A673 (cell line): ENCODE results near the gene ABLIM3. TPM values are rescaled to one million over a fixed set of nuclear protein-coding genes. Genes with fewer than 3 reads are reported as not detected.

ENCODE experiments used
- BruUV-seq: library from RNA; stranded (reverse); fragments of 400-500 nt; replicated peaks from 2 replicates; lab custom pipeline; 2021; lab: Mats Ljungman, UMichigan
- CTCF ChIA-PET: fragments of 300-600 bp; sonication (Branson Sonifier 250); formaldehyde crosslinking; loops from one replicate; lab custom pipeline; 2022; ENCODE audit warnings: antibody characterized with exemption; lab: Charles Lee
- POLR2A ChIA-PET: fragments of 300-600 bp; sonication (Branson Sonifier 250); formaldehyde crosslinking; loops from one replicate; lab custom pipeline; 2022; ENCODE audit warnings: antibody characterized with exemption; ENCODE audit not compliant: low non-redundant PET; lab: Charles Lee
- DNase-seq: peaks from one replicate; pipeline ENCODE4 v3.0.0-alpha.2; 2015; ENCODE audit warnings: low spot score
- H3K27ac ChIP-seq: fragments of 200-600 bp; sonication (generic); 2 replicates; pipeline ENCODE4 v1.5.1; 2016; ENCODE audit warnings: mixed run types, low read depth, mild to moderate bottlenecking, mixed read lengths, antibody characterized with exemption, low read length; ENCODE audit not compliant: poor library complexity, severe bottlenecking
- H3K27me3 ChIP-seq: fragments of 200-600 bp; sonication (generic); replicated peaks from 2 replicates; pipeline ENCODE4 v1.6.1; 2017; ENCODE audit warnings: mixed run types, low read depth, mild to moderate bottlenecking, mixed read lengths, antibody characterized with exemption, low read length; ENCODE audit not compliant: insufficient read depth, poor library complexity
- H3K36me3 ChIP-seq: fragments of 200-600 bp; sonication (generic); 2 replicates; pipeline ENCODE4 v1.6.1; 2016; ENCODE audit warnings: mixed run types, mild to moderate bottlenecking, mixed read lengths, antibody characterized with exemption, low read length; ENCODE audit not compliant: insufficient read depth, poor library complexity, severe bottlenecking
- H3K4me1 ChIP-seq: fragments of 200-600 bp; sonication (generic); 2 replicates; pipeline ENCODE4 v1.6.1; 2017; ENCODE audit warnings: mixed run types, mild to moderate bottlenecking, mixed read lengths, antibody characterized with exemption, low read length; ENCODE audit not compliant: insufficient read depth, poor library complexity, severe bottlenecking
- H3K4me3 ChIP-seq: fragments of 200-600 bp; sonication (generic); 2 replicates; pipeline ENCODE4 v1.5.1; 2016; ENCODE audit warnings: low read depth, mixed run types, mild to moderate bottlenecking, mixed read lengths, low read length; ENCODE audit not compliant: poor library complexity, severe bottlenecking
- H3K9me3 ChIP-seq: fragments of 200-600 bp; sonication (generic); 2 replicates; pipeline ENCODE4 v1.6.1; 2016; ENCODE audit warnings: mixed run types, low read depth, mild to moderate bottlenecking, mixed read lengths, antibody characterized with exemption, low read length; ENCODE audit not compliant: poor library complexity, severe bottlenecking
- EZH2 ChIP-seq: fragments of 200-600 bp; sonication (generic); IDR thresholded peaks from 2 replicates; pipeline ENCODE4 v1.6.1; 2017; ENCODE audit warnings: borderline replicate concordance, low read depth, mild to moderate bottlenecking, mixed read lengths, antibody characterized with exemption, low read length; ENCODE audit not compliant: poor library complexity, severe bottlenecking
- intact Hi-C: fragments of 100-400 bp; cut with micrococcal nuclease; formaldehyde crosslinking; loops from one replicate; pipeline ENCODE4 v1.10.0; 2022; ENCODE audit not compliant: unreplicated experiment
- total RNA-seq: library from RNA; stranded (reverse); gene quantifications from 2 replicates; pipeline ENCODE4 v1.2.3, GENCODE V29; 2021
- TF ChIP-seq, protein P1 (sequence below): fragments of 300-800, 200-600 bp; sonication (generic); conservative IDR thresholded peaks from 2 replicates; pipeline ENCODE4 v1.5.1; 2017; ENCODE audit warnings: low read depth, mild to moderate bottlenecking, antibody characterized with exemption, low read length, moderate library complexity, mixed read lengths

Gene ABLIM3
- total RNA-seq, 1 experiment from 2014 or later, result not detected

DNA sequence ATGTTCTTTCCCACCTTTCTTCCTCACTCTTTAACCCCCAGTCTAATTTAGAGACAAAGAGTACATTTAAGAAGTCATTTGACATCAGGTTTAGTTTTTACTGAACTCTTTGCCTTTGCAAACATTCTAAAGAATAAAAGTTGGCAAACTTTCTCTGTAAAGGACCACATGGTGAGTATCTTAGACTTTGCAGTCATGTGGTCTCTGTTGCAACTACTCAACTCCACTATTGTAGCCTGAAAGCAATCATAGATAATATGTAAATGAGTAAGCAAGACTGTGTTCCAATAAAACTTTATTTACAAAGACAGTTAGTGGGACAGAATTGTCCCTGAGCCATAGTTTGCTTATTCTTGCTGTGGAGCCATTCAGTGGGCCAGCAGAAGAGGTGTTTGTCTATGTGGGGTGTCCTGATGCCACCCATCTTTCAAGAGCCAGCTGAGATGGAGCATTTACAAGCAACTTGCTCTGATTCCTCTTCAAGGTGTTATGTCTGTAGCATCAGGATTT is 25.4 kb downstream of the ABLIM3 start:
- ChIA-PET POLR2A (no interaction called here), CTCF (no interaction called here)
- Histone ChIP-seq H3K9me3 (no peaks in the 10 kb centered on the region), H3K4me1 (no peaks in the 10 kb centered on the region), H3K27ac (no peak overlapping the region), H3K4me3 (no peak overlapping the region), H3K27me3 (peaks cover 42% of the 10 kb centered on the region), H3K36me3 (no peaks in the 10 kb centered on the region)
- TF ChIP-seq, protein P1, sequence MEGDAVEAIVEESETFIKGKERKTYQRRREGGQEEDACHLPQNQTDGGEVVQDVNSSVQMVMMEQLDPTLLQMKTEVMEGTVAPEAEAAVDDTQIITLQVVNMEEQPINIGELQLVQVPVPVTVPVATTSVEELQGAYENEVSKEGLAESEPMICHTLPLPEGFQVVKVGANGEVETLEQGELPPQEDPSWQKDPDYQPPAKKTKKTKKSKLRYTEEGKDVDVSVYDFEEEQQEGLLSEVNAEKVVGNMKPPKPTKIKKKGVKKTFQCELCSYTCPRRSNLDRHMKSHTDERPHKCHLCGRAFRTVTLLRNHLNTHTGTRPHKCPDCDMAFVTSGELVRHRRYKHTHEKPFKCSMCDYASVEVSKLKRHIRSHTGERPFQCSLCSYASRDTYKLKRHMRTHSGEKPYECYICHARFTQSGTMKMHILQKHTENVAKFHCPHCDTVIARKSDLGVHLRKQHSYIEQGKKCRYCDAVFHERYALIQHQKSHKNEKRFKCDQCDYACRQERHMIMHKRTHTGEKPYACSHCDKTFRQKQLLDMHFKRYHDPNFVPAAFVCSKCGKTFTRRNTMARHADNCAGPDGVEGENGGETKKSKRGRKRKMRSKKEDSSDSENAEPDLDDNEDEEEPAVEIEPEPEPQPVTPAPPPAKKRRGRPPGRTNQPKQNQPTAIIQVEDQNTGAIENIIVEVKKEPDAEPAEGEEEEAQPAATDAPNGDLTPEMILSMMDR, result no peak
- TF ChIP-seq EZH2, result no peak
- no TSS peak for BruUV-seq
- DNase-seq, result no peak
- intact Hi-C loops, result no loop called here

DNA sequence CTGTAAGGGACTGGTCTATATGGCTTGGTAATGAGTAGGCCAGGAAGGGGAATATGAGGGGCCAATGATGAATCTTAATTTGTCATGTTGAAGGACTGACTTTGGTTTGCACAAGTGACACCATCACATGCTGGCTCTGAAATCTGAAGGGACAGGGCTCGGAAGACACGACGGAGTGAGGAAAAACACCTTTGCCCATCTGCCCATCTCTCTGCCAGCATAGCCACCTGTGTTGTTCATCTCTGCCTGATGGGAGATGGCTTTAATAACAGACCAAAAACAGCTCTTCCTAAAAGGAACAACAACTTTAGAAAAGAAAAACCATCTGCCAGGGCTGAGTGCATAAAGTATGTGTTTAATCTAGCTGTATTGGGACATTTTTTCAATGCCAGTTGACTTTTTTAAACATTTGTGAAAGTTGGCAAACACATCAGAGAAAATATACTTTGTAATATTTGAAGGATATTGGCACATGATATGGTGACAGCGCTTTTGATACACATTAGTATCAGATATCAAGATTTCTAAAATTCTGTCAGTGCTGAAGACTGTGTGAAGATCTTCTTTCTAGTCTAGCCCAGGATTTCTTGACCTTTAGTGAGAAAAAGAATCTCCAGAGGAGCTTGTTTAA is 27.1 kb downstream of the ABLIM3 start:
- no peak for DNase-seq
- TF ChIP-seq EZH2, result no peak
- TF ChIP-seq, protein P1, result no peak
- intact Hi-C loops, result no loop called here
- BruUV-seq, result no TSS peak
- H3K27ac ChIP-seq, result no peak overlapping the region
- H3K36me3 ChIP-seq, result no peaks in the 10 kb centered on the region
- peaks cover 38% of the 10 kb centered on the region for H3K27me3 ChIP-seq
- H3K4me1 ChIP-seq, result no peaks in the 10 kb centered on the region
- H3K9me3 ChIP-seq, result no peaks in the 10 kb centered on the region
- ChIA-PET POLR2A (no interaction called here), CTCF (no interaction called here)
- H3K4me3 ChIP-seq, result no peak overlapping the region

DNA sequence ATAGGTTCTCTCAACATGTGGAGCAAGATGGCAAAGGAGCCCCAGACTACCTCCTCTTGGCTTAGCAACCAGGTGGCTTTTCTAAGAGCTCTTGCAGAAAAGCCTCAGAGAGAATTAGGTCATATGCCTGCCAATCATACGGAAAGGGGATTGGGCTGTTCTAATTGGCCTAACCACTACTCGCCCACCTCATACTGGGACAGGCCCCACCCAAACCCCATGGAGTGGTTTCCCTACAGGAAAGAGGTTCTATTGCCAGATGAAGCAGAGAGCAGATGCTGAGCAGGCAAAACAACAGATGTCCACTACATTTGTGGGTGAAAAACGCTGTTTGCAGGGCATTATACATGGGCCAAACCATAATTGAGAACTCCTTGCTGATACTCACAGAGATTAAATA is 29.0 kb downstream of the ABLIM3 start:
- intact Hi-C loops, result no loop called here
- no peak for TF ChIP-seq EZH2
- TF ChIP-seq, protein P1, result no peak
- H3K4me1 ChIP-seq, result no peaks in the 10 kb centered on the region
- H3K27ac ChIP-seq, result no peak overlapping the region
- no peak for DNase-seq
- H3K4me3 ChIP-seq, result no peak overlapping the region
- no peaks in the 10 kb centered on the region for H3K9me3 ChIP-seq
- H3K27me3 ChIP-seq, result peaks cover 21% of the 10 kb centered on the region
- ChIA-PET CTCF (no interaction called here), POLR2A (no interaction called here)
- no peaks in the 10 kb centered on the region for H3K36me3 ChIP-seq
- BruUV-seq, result no TSS peak
